CD4-positive, alpha-beta T cell treated with Interleukin-10 for 1 hour (primary cell): ENCODE data around the gene ITIH5.
"Not testable (repeated sequence)": the region's sequence is repeated elsewhere in the genome, so short reads cannot be mapped to it uniquely, and the experiment has no call there.

Source experiments
- DNase-seq: peaks from one replicate; pipeline ENCODE4 v3.0.0-alpha.2; 2020

The ITIH5 gene

GRCh38 chr10:7687228-7687907 lies 20.6 kb upstream of the ITIH5 start:
- DNase-seq, result peak; percentile 80

DNA sequence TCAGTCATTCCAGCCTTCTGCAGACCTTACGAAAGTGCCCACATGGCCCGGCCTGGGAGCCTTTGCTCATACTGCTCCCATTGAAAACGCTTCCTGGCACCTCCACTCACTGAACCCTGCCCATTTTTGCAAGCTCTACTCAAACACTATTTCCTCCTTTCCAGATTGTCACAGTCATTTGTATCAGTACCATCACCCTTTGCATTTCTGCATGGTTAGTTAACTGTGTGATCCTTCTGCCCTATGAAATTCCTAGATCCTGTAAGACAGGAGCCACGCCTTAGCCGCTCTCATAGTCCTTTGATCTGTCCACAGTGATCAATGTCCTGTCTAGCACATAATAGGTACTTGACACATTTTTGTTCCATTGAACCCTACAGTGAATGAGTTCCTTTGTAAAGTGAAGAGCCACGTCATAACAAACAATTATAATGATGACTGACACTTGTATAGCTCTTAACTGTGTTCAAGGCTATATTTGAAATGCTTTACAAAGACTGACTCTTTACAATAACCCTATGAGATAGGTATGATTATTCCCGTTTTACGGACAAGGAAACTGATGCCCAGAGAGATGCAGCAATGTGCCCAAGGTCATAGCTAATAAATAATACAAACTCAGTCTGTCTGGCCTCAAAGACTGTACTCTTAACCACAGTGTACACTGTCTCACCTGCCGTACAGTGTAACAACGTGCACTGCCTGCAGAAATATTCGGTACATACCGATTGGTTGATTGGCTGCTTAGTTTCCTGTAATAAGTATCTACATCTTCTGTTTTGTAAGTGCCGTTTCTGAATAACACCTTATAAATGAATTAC lies 19.8 kb upstream of the ITIH5 start:
- no peak for DNase-seq

DNA sequence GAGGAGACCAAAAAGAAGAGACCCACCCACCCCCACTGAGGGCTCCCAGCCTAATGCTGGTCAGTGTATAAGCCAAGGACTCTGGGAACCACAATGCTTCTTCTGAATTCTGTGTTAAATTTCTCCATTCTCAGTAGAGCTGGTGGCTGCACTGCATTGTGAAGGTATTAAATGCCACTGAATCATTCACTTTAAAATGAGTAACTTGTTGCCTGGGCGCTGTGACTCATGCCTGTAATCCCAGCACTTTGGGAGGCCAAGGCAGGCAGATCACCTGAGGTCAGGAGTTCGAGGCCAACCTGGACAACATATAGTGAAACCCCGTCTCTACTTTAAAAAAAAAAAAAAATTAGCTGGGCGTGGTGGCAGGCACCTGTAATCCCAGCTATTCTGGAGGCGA lies 13.3 kb upstream of the ITIH5 start:
- DNase-seq, result not testable (repeated sequence)

DNA sequence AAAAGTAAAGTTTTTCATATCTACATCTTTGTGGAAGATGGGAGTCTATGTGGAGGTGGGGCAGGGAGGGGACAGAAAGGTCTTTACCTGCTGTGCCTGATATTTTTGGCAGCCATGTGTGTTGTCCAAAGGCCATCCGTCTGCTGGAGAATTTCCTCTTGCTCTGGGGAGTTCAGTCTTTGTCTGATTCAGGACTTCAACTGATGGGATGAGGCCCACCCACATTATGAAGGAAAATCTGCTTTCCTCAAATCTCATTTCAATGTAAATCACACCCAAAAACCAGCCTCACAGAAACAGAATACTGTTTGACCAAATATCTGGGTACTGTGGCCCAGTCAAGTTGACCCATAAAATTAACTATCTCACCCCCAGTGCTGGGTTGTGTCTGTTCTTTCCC lies 12.5 kb upstream of the ITIH5 start:
- no peak for DNase-seq

GRCh38 chr10:7672341-7673134 lies 5.8 kb upstream of the ITIH5 start:
- DNase-seq, result no peak

GRCh38 chr10:7670157-7670556 lies 3.4 kb upstream of the ITIH5 start:
- no peak for DNase-seq

DNA sequence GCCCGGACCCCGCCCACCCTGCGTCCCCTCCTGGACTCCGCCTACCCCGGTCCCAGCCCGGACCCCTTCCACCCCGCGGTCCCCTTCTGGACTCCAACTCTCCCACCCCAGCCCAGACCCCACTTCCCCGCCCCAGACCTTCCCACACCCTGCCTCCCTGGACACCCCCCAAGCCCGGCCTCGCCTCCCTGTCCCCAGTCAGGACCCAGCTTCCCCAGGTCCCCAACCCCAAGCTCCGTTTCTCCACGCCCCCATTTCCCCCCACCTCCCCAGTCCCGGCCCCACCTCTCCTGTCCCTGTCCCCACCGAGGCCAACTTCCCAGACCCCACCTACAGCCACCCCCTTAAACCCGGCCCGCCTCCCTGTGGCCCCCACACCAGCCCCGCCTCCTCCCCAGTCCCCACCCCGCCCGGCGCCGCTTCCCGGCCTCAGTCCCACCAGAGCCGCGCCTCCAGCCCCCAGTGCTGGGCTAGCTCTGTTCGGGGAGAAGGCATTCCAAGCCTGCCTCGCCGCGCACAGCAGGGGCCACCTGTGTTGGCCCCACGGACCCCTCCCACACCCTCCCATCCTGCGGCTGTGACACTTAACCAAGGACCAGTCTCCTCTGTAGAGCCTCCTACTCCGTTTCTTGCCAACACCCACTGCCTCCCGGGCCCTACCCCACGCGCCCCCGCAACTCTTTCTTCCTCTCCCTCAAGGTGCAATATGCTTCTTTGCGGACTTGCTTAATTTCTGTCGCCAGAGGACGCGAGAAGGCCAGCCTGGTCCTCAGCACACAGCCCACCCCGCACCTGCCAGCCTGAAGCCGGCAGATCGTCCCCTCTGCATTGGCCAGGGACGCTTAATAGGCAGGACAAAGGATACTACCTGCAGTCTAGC lies 736 bp upstream of the ITIH5 start:
- no peak for DNase-seq

DNA sequence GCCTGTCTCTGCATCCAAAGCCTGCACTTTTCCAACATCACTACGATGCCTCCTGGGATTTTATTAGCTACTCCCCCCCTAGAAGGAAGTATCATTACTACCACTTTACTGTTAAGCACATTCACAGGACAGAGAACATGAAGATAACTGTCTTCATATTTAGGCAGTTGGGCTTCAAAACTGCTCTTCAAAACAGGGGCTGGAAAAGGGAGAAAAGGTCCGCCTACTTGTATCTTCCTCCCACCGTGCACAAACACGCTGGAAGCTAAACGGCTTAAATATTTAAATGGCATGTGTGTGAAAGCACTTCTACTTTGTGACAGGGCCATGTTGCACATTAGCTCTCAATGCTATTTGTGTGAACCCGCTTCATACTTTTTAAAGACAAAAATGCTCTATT lies 999 bp downstream of the ITIH5 start:
- no peak for DNase-seq

GRCh38 chr10:7664707-7665106 lies 2.1 kb downstream of the ITIH5 start:
- DNase-seq, result no peak

GRCh38 chr10:7662522-7662921 lies 4.2 kb downstream of the ITIH5 start:
- DNase-seq, result no peak

DNA sequence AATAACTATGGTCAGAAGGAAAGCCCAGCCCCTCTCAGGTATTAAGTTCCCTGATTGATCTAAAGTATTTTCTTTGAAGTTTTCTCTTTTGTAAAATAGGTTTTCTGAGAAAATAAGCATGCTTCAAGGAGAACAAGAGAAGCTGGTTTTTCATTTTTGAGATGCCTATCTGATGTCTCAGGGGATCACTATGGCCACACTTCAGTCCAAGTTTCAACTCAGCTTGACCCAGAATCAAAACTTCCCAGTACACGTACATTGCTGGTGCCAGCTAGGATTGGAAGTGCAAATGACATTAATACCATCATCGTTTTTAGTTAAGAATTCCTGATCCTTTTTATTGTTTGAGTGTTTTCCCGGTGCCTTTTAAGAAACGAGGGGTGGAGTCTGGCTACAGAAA lies 7.2 kb downstream of the ITIH5 start:
- no peak for DNase-seq

DNA sequence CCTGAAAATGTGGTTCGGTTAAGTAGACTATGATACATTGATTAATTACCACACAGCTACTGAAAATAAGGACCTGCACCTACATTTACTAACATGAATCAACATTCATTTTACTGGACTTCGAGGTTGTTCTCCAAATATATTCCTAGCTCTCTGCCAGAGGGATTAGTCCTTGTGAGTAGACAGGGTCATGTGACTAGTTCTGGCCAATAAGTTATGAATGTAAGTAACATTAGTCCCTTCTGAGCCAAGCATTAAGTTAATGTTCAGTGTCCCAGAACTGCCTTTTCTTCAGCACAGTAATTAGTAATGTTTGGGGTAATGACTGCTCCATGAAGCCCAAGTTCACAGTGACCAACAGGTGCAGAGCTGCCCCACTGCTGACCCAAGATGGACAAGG lies 9.2 kb downstream of the ITIH5 start:
- no peak for DNase-seq

DNA sequence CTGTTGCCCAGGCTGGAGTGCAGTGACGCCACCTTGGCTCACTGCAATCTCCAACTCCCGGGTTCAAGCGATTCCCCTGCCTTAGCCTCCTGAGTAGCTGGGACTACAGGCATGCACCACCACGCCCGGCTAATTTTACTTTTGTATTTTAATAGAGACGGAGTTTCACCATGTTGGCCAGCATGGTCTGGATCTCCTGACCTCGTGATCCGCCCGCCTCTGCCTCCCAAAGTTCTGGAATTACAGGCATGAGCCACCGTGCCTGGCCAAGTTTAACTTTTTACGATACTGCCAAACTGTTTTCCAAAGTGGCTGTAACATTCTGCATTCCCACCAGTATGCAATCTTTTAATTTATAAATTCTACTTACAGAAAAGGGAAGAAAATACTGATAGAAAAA lies 9.7 kb downstream of the ITIH5 start:
- not testable (repeated sequence) for DNase-seq

DNA sequence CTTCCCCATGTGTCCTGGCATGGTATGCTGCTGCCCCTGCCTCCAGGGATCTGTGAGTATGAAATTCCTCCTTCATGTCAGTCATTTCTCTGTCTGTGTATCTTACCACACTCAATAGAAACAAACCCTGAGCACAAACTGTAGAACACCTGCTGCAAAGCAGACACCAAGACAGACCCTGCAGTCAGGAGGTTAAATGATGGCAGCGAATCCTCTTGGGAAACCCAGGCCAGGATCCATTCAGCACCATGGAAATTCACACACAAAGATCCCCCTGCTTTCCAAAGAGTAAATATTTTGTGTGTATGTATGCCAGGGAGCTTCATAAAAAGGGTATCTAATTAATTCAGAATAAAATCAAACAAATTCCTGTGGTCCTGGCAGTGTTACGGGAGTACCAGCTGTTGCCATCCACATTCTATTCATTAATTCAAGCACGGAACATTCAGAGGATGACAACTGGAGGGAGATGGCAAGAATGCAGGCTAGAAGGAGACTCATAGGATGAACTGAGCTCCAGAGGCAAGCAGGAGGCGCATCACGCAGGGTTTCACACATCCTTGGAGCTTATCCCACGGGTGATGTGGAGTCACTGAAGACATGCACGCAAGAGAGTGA lies 14.8 kb downstream of the ITIH5 start:
- no peak for DNase-seq

GRCh38 chr10:7649673-7650300 lies 17.0 kb downstream of the ITIH5 start:
- DNase-seq, result no peak

GRCh38 chr10:7647062-7647664 lies 19.6 kb downstream of the ITIH5 start:
- DNase-seq, result no peak

DNA sequence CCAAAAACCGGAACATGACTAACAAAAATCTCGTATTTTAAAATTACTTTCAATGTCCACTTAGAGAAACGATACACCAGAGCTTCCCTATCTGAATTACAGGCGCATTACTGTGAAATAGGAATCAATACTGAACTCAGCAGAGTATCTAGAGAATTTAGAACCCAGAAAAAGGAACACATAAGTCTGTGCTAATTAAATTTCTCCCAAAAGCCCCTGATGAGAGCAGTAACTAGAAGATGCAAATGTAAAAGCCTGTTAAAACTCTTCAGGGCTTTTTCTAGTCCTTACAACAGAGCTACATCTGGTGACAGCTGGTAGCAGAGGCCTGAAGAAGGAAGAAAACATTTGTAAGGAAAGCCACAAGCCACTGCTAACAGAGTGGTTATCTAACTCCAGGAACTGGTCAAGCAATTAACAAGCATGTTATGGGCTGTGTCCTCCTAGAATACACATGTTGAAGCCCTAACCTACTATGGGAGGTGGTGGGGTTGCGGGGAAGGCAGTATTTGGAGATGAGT lies 24.2 kb downstream of the ITIH5 start:
- no peak for DNase-seq

DNA sequence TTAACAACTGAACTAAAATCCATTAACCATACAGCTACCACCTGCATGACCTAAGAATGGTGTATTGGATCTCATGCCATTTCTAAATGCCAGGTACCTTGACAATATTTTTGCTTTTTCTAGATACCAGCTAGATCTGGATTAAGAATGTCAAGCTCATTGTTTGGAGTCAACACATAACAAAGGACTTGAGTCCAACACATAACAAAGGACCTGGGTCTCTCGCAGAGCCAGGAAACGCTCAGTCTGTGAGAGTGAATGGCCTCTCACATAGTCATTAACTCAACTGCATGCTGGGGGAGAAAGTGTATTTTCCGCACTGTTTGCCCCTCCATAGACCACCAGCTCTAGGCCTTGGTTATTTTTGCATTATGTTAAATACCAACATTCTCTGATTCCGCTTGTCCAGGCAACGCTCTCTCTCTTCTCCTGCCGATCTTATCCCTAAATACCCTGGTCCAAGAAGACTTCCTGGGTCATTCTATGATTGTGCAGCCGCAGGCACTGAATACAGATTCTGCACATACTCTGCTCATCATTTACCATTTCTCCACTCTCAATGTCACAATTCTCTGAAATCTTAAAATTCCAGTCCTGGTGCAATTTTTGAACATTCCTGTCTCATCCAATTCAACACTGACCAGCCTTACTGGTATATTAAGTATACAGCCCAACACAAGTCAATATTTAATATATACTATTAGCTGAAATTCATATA lies 31.2 kb downstream of the ITIH5 start:
- DNase-seq, result no peak

DNA sequence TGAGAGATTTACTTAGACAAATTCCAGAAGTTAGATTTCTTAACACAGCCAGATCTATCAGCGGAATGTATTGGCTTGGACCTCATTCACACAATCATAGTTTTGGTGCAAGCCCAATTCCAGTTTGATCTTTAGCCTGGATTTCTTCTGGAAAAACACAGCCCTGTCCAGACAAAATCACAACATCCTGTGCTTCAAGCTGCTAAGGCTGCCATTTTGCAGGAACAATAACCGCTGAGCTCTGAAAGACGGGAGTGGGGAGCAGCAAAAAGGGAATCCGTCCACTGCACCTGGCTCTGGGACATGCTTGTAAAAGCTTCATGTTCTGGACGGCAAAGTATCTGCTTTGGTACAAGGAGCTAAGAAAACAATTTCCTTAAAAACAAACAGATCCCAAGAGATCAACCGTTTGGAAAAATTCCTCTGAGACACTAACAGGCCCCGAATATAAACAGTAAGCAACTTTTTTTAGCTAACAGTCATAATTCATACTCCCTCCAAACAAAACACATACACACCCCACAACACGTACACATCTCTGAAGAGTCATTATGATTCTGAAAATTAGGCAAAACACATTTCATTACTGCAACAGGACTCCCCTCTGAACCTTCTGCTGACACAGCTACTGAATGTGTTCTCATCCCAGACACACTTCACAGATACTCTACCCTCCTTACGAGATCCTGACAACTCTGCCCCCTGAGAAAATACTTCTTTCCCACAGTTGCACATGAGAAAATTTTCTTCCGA lies 32.4 kb downstream of the ITIH5 start:
- DNase-seq, result no peak

- DNase-seq, result no peak
Observed at GRCh38 chr10:7626283-7626682, 40.5 kb downstream of the ITIH5 start.
